HTERT RPE-1 (cell line): ENCODE data around the gene SLC5A11.
"Not testable (repeated sequence)": the region's sequence is repeated elsewhere in the genome, so short reads cannot be mapped to it uniquely, and the experiment has no call there.

ENCODE experiments used
- in situ Hi-C: fragments of 300-500 bp; cut with MboI; formaldehyde crosslinking; loops from 4 replicates; pipeline ENCODE4 v1.14.3; 2020; ENCODE audit warnings: low sequenced_read_pairs

SLC5A11 gene

DNA sequence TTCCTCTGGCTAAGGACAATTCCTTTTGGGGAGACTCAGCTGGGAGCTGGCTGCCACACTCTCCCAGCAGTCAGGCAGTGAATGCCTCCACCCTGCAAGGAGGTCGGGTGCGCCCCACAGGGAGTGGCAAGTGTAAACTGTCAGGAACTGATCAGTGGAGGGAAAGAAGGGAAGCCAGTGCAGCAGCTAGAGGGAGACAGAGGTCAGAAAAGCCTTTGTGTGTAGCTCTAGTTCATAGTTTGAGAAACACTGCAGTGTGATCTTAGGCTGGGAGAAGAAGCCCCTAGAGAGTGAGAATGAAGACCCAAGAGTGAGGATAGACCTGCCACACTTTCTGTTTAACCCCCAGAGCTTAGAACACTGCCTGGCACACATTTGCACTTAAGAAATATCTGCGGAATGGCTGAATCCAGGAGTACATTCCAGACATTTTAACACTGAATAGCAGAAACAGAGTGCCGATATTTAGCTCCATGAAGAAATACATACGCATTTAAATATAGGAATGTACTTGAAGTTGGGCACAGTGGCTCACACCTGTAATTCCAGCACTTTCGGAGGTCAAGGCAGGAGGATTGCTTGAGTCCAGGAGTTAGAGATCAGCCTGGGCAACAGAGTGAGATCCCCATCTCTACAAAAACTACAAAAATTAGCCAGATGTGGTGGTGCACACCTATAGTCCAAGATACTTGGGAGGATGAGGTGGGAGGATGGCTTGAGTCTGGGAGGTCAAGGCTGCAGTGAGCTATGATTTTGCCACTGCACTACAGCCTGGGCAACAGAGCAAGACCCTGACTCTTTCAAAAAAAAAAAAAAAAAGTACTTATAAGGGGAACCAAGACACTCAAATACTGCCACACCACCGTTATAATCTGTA lies 11.1 kb upstream of the SLC5A11 start:
- in situ Hi-C loops: no loop called here

DNA sequence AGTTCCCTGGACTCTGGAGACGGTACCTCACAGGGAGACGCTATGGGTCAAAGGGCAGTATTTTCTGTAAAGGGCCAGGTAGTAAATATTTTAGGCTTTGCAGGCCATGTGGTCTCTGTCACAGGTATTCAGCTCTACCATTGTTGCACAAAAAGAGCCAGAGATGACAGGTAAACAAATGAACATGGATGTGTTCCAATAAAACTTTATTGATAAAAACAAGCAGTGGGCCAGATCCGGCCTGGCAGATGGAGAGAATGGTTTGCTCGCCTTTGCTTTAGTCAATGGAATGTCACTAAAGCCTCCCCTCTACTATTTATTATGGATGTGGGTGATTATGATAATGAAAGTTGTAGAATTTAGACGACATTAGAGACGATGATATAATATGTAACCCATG lies 8.9 kb upstream of the SLC5A11 start:
- in situ Hi-C loops: no loop called here

DNA sequence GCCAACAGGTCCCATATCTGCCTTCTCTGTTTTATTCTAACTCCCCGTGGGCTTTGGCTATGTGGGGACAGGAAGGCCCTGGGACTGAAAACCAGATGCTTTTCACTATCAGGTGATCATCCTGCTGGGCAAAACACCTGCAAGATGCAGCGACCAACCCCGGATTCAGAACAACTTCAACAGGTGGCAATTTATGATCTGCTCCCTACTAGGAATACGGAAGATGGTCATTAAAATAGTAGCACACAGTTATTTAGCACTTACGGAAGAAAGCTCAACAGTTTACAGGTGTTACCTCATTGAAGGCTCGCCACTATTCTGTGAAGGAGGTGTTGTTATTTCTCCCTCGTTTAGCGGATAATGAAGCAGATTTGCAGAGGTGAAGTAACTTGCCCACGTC lies 7.8 kb upstream of the SLC5A11 start:
- in situ Hi-C loops: no loop called here

DNA sequence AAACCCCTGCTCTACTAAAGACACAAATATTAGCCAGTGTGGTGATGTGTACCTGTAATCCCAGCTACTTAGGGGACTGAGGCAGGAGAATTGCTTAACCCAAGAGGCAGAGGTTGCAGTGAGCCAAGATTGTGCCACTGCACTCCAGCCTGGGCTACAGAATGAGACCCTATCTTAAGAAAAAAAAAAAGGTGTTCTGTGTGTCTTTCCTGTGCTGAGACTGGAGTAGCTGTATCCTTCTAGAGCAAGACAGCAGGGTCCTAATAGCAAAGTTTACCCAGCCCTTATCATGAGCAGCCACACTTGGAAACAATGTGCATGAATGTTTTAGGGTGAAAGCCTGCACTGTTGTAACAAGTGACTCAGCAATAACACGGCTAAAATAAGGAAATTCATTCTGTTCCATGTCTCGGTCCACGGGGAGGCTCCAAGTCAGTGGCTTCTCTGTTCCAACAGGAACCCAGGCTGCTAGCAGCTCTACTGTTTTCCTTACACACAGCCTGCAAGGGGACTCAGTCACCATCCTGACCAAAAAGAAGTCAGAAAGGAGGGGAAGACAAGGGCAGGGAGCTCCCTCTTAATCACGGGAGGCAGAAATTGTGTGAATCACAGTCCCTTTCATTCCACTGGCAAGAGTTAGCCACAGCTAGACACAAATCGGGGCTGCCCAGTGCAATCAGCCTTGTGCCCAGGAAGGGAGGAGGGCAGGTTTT lies 7.1 kb upstream of the SLC5A11 start:
- in situ Hi-C loops: no loop called here

DNA sequence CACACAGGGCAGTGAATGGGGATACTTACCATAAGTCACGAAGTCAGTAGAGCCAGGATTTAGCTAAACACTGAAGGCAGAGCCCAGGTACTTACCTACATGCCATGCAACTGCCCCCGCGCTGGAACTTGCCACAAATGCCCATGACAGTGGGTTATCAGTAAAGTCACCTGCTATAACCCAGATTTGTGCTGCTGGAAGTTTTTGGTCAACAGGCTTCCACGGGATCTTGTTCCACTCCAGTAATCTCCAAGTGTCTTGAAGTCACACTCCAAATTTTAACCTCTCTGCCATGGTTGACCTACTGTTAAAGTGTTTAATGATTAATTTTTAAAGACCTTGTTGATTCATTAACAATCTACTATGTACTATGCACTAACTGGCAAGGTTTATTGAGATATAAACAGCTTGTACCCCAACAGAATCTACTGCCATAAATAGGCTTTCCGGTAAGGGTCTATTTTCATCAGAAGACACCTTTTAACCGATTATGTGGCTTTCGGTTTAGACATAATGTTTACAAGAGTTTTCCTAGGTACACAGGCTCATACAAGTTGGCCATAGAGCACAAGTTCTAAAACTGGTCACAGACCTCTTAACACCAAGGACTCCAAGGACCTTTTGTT lies 6.3 kb upstream of the SLC5A11 start:
- in situ Hi-C loops: no loop called here

DNA sequence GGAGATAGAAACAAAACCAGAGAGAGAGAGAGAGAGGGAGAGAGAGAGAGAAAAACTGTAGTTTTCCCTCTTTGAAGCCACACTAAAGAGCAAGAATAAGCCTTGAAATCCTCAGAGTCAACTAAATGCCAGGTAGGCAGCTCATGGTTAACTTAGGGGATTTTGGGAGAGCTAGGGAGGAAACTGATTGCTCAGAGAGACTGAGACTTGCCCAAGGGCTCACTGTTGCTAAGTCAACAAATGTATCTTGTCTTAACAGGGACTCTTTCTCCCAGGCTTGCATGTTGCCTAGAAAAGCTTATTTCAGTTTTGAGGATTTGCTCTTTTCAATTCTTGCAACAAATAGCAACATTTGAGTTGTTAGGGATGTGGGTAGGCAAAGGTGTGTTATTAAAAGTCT lies 4.5 kb upstream of the SLC5A11 start:
- in situ Hi-C loops: no loop called here

DNA sequence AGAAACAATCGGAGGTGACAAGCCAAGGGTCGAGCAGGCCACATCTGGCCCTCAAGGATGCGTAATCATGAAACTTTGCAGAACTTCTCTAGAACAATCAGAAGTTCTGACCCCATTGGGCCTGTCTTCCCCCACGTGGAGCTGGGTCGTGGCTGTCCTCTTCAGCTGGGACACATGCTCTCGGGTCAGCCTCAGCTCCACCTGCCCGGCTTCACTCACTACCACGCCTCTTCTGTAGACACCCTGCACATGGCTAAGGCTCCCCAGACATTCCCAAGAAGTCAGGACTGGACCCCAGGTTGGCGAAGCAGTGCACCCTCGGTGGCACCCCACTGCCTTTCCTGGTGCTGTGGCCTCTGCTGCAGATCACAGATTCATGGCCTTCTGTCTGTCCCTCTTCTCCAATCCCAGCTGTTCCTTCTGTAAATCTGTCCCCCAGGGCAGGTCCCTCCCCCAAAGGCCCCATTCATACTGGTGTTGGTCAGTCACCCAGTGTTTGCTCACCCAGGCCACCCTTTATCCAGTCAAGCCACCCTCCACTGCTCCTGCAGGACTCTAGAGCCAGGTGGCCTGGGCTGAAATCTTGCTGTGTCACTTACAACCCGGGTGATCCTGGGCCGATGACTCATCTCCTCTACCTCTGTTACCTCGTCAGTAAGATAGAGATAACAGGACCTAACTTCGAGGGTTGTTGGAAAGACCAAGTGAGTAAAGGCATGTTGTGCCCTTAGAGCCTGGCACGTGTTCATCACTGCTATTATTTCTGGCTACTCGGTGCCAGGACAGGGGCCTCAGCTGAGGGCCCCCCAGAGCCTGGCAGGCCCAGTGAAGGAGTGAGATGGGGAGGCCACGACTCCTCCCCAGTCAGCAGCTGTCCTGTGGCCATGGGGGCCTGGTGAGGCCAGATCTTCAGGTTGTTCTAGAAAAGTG lies 1.4 kb upstream of the SLC5A11 start:
- in situ Hi-C loops: no loop called here

DNA sequence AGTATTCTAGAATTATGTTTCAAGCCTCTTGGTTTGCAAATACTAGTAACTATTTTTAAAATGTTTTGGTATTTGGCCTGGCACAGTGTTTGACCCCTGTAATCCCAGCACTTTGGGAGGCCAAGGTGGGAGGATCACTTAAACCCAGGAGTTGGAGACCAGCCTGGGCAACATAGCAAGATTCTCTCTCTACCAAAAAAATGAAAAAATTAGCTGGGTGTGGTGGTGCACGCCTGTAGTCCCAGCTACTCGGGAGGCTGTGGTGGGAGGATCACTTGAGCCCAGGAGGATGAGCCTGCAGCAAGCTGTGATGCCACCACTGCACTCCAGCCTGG lies 765 bp upstream of the SLC5A11 start:
- in situ Hi-C loops: not testable (repeated sequence)

DNA sequence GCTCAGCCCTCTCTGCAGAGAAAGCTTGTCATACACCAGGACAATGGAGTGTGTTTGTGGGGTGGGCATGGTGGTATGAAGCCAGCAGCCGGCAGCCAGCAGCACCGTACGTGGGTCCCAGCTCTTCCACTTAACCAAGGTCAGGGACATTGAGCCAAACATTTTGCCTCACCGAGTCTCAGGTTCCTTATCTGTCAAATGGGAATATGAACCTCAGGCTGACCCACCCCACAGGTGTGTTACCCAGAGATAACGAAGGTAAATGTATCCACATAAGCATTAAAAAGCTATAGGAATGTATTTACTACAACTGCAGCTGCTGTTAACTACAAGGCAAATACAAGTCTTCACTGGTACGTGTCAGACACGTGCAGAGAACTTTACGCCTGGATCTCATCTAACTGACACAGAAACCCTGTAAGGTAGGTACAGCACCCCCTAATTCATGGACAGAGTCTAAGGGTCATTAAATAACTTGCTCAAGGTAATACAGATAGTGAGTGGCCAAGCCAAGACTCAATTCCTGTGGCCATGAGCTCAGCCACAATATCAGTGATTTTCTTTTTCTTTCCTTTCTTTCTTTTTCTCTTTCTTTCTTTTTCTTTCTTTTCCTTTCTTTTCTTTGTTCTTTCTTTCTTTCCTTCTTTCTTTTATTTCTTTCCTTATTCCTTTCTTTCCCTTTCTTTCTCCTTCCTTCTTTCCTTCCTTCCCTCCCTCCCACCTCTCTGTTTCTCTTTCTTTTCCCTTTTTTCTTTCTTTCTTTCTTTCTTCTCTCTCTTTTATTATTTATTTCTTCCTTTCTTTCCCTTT lies 990 bp downstream of the SLC5A11 start:
- in situ Hi-C loops: no loop called here

DNA sequence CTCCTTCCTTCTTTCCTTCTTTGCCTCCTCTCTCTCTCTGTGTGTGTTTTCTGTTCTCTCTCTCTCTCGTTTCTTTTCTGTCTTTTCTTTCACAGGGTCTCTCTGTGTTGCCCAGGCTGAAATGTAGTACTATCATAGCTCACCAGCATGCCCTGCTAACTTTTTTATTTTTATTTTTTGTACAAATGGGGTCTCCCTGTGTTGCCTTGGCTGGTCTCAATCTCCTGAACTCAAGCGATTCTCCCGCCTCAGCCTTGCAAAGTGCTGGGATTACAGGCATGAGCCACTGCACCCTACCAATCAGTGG lies 1.5 kb downstream of the SLC5A11 start:
- in situ Hi-C loops: no loop called here

DNA sequence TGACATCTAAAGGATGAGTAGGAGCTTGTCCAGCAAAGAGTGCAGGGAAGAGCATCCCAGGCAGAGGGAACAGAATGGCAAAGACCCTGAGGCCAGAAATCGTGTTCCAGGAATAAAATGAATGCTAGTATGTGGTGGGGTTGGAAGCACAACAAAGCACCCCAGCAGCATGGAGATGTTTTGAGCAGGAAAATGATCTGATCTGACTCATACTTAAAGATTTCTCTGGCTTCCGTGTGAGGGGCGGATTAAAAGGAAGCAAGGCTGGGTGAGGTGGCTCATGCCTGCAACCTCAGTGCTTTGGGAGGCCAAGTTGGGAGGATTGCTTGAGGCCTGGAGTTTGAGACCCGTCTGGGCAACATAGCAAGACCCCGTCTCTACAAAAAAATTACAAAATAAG lies 2.3 kb downstream of the SLC5A11 start:
- in situ Hi-C loops: no loop called here

DNA sequence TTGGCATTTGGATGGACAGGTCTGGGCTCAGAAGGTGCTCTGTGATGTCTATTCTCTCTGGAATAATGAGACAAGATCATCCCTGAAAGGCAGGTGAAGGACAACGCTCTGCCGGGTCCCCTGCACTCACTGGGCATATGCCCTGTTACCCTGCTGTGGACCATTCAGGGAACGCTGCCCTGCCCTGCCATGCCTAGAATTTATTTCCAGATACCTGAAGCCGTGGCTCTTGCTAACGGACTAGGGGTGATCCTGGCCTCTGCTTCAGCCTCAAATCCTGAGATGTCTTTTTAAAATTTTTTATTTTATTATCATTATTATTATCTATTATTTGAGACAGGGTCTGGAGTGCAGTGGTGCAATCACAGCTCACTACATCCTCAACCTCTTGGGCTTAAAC lies 3.9 kb downstream of the SLC5A11 start:
- in situ Hi-C loops: no loop called here

DNA sequence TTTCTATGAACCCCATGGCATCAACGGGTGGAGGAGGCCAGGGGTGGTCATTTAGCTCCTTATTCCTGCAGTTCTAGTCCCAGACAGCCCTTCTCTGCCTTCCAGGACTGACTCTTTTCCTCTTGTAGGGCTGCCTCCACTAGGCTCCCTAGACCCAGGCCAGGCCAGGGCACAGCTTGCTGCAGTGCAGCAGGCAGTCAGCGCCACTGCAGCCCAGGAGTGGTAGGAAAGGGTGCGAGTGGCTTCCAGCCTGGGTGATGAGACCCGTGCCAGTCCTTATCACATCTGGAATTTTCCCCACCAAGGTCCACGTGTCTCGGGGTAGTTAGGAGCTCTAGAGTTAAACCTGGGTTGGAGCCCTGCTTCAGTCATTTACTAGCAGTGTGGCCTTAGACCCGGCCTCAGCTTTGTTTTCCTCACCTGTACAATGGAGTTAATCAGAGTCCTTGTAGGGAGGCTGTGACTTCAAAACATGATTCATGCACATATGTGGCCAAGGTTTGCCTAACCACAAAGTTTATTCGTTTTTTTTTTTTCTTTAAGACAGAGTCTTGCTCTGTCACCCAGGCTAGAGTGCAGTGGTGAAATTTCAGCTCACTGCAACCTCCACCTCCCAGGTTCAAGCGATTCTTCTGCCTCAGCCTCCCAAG lies 4.7 kb downstream of the SLC5A11 start:
- in situ Hi-C loops: no loop called here

DNA sequence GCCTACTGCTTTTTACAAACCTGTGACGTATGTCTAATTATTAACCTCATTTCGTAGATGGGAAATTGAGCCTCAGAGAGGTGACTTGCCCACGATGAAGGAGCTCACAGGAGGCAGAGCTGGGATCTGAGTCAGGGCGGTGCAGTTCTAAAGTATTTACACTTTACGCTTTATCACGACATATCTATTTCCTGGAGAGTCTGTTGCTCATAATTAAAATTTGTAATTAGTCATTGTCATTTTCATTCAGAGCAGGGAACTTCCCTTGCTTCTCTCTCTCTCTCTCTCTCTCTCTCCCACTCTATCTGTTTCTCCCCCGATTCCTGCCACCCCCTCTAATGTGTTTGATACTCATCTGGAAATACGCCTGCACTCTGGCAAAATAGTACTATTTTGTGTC lies 5.9 kb downstream of the SLC5A11 start:
- in situ Hi-C loops: no loop called here

DNA sequence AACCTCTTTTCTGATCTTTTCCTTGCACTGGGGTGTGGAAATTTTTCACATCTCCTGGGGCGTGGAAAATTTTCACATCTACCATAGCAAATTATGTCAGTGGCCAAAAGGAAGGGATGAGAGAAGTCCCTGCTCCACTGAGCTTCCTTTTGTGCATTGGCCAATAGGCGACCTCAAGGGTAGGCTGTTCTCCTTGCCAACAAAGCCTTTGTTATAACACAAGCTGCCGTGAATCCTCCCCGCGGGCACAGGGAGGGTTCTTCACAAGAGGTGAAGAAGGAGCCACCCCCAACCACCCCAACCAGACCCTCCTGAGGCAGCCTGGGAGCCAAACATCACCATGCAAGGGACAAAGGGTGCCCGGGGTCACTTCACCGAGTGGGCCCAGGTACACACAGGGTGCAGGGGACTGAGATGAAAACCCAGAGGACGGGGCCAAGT lies 6.5 kb downstream of the SLC5A11 start:
- in situ Hi-C loops: no loop called here

DNA sequence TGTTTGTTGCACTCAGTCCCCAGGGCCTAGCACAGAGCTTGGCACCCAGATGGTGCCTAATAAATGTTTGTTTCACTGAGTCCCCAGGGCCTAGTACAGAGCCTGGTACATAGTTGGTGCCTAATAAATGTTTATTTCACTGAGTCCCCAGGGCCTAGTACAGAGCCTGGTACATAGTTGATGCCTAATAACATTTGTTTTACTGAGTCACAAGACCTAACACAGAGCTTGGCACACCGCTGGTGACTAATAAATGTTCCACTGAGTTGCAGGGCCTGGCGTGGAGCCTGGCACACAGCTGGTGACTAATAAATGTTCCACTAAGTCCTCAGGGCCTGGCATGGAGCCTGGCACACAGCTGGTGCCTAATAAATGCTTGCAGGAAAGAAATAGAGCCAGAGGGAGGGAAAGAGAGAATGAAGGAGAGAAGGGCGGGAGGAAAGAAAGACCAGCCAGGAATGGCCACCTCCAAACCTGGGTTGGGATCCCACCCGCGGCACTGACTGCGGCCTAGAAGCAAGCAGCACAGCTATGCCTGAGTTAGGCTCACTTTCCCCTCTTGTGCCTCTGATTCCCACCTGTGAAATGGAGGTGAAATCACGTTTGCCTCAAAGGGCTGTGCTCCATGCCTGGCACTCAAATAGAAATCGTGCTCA lies 7.5 kb downstream of the SLC5A11 start:
- in situ Hi-C loops: no loop called here

DNA sequence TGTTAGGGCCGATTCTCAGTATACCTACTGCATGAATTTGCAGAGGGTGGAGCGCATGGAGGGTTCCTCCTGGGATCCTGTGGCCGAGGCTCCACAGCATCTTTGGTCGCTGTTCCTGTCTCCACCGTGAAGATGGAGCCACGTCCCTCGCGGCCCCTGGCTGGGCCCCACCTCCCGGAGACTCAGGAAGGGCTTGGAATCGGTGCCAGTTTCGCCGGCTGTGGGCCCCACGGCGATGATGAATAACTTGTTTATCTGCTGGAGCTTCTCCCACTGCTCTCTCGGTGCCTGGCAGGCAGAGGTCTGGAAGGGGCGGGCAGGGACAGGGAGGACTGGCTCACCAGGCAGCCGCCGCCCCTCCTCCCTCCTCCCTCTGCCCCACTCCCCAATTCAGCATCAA lies 8.1 kb downstream of the SLC5A11 start:
- in situ Hi-C loops: no loop called here

DNA sequence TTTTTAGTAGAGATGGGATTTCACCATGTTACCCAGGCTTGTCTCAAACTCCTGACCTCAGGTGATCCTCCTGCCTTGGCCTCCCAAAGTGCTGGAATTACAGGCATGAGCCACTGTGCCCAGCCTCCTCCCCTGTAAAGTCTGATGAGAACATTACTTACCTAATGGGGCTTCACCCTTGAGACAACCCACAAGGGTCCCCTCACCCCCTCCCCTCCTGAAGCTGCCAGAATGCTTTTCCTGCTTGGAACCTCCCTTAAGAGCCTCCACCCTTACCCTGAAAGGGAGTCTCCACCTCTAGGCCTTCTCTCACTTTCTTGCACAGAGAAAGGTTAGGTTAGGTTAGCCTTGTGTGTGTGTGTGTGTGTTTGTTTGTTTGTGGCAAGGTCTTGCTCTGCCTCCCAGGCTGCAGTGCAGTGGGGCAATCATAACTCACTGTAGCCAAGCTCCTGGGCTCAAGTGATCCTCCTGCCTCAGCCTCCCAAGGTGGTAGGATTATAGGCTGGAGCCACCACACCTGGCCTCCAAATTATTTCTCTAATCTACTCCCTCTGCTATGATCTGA lies 8.9 kb downstream of the SLC5A11 start:
- in situ Hi-C loops: no loop called here

DNA sequence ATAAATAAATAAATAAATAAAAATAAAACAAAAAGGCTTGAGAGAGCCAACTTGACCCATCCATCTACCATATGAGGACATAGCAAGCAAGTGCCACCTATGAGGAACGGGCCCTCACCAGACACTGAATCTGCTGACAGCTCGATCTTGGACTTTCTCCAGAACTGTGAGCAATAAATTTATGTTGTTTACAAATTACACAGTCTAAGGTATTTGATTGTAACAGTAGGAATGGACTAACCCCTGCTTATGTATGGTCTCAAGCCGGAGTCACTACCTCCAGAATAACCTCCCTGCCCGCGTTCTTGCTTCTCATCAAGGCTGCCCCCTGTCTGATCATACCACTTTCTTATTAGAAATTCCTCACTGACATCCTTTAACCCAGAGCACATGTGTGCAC lies 9.9 kb downstream of the SLC5A11 start:
- in situ Hi-C loops: no loop called here
